GM21526 (cell line): ENCODE results near the gene BEND5.

Experiments
- ATAC-seq: cut with Tn5 transposase; IDR thresholded peaks from one replicate; pipeline ENCODE4 v1.9.1; 2021; ENCODE audit warnings: moderate library complexity; ENCODE audit not compliant: unreplicated experiment, low FRiP score

Gene BEND5

DNA sequence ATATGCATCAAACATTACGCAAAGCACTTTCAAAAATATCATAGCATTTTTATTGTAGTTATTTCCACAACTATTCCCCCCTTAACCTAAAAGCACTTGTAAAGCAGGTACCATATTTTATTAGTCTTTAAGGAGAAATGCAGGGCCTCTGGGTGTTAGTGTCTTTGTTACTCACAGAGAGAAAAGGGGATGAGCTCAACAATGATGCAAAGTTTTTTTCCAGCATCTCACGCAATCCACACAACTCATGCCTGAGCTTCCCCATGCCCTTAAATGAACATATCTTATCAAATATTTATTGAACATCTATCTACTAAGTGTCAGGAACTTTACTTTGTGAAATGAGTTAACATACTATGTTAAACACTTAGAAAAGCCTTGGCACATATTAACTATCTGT is 50.6 kb downstream of the BEND5 start:
- ATAC-seq, result no peak

DNA sequence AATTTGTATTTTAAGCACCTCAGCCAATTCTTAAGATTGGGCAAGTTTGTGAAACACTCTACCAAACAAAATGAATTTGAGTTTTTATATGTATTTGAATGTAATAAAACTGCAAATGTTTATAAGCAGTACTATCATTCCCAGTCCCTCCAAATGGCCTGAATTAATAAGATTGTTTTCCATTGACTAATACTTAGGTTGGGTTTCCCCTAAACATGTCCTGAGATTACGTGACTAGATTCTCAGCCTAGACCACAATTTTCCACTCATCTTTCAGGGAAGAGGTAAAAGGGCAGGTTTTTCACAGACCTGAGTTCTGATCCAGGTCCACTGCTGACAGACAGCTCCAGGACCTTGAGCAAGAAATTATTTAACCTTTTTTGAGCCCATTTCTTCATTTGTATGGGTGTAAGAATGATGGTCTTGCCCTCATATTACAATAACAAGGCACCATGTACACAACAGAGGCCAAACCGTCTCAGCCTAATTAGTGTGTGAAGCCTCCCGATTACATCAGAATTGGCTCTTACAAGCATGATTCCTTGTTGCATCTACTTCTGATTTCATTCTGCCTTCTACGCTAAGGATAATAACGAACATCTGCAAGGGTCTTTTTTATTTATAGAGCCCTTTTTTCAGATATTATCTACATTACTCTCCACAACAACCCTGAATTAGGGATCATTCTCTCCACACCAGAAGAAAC is 51.2 kb downstream of the BEND5 start:
- ATAC-seq, result no peak

DNA sequence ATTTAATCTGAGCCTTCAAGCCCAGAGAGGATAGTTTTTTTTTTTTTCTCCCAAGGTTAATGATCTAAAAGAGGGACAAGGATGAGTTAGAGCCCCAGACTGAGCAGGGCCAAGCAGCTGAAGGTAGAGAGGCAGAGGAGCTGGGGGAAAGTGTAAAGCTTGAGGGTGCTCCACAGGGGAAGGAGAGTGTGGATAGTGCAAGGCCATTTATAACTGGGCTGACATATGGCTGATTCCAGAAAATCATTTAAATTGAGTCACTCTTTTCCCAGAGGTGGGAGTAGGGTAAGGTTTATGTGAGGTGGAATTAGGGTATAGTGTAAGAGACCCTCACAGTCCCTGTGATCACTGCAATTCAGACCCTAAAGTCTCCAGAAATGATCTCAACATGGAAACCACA is 55.8 kb downstream of the BEND5 start:
- no peak for ATAC-seq

DNA sequence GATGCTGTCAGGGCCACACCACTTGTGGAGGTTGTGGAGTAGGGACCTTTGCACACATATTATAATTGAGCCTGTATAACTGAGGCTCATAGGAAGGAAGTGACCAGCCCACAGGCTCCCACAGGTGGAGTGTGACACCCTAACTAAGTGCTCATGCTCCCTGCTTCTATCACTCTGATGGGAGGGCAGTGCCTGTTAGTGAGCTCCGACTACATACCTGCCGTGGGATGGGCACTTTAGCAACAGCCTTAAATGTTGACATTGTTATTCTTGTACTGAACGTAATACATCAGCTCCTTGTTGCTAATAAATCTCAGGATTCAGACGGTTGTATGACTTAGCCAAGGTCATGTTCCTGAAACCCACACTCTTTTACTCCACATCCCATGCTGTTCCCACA is 58.0 kb downstream of the BEND5 start:
- no peak for ATAC-seq

DNA sequence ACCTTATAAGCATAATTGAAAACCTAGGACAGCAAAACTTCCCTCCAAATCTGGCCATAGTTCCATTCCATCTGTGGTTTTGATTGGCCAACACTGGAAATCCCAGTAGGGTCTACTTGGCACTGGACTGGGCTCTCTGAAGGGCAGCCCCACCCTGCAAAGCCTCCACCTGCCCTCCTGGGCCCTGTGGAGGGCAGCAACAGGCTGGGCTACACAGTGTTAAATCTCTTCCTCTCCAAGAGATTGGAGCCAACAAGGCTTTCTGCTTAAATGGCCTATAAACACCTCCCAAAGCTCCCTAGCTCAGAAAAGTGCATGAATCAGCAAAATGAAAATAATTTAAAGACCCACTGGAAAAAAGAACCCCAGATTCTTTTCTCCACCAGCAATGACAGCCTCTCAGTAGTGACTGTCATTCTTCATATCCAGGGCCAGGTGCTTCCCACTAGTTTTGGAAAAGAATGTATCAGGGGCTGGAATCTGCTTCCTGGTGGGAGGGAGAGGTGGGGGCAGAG is 58.5 kb downstream of the BEND5 start:
- ATAC-seq, result no peak

DNA sequence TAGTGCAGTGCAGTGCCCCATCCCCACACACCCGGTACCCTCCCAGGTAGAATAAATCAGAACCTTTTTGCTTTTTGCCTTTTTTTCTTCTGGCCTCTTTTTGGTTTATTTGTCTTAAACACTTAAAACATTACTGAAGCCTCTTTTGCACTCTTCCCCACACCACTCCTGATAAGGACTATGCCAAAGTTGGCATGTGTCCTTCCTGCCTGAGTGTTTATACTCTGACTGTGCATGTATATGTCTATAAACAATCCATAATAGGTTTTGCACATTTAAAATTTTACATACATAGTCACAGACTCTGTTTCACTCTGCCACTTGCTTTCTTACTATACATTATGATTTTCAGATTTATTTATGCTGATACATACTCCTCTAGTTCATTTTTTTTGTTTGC is 59.6 kb downstream of the BEND5 start:
- ATAC-seq, result no peak

DNA sequence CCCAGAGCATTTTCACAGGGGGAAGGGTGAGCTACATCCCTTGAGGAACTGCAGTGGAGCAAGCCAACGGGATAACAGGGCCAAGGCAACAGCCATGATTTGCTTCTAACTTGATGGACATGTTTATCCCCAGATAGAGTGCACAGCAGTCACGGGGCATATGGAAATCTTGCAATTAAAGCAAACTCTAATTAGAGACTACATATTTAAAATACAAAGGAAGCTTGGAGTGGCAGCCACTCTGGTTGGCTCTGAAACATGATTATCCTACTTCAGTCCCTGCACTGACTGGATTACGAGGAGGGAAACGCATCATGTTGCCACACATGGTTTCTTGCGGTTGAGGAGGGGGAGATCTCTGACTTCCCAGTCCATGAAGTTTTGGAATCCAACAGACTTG is 60.8 kb downstream of the BEND5 start:
- no peak for ATAC-seq

DNA sequence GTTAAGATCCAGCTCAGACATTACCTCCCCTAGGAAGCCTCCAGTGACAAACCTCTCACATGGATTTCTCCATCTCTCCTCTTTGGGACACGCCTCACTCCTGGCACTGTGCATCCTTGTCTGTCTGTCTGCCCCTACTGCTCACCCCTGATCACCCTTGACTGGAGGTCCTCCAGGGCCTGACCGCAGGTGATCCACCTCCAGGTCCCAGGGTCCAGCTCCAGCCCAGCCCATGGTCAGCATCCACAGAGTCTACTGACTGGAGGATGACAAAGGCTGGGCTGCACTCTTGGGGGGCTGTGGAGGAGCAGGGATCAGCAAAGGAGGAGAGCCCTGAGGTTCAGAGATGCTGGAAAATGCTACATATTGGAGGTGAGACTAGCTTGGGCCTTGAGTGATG is 65.8 kb downstream of the BEND5 start:
- ATAC-seq, result no peak

DNA sequence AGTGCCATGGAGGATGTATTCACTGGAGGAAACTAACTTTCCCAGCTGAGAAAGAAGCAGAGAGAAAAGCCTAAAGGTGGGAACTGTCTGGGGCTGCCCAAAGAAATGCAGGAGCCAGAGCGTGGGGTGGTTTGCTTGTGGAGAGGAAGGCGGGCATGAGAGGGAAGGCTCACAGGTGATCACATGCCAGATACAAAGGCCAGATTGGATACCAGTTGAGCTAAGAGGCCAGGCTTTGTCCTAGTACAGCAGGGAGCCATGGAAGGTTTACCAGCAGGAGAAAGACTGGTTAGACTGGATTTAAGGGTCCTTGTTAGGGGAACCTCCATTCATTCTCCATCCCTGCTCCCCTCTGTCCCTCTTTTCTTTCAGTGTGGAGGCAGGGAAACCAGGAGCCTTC is 66.4 kb downstream of the BEND5 start:
- no peak for ATAC-seq

DNA sequence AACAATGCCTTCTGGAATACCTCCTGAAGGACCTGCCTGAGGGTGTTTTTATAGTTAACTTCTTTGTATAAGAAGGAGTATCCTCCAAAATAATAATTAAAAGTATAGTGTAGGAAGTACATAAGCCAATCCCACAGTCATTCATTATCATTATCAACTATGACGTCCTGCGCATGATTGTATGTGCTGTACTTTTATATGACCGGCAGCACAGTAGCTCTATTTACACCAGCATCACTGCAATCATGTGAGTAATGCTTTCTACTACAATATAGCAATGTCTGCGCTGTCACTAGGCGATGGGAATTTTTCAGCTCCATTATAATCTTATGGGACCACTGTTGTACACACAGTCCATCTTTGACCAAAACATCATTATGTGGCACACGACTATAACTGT is 72.0 kb downstream of the BEND5 start:
- ATAC-seq, result no peak

DNA sequence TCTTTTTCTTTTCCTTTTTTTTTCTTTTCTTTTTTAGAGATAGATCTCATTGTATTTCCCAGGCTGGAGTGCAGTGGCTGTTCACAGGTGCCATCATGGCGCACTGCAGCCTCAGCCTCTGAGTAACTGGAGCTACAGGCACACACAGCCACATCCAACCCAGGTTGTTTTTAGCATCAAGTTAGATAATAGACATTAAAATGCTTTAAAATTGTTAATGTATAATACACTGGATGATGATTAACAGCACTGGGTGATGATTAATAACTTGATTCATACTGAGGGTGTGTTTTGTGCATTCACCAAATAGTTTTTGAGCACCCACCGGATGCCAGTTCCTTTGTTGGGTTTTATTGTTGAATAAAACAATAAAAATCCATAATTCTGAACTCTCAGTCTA is 75.2 kb downstream of the BEND5 start:
- no peak for ATAC-seq

DNA sequence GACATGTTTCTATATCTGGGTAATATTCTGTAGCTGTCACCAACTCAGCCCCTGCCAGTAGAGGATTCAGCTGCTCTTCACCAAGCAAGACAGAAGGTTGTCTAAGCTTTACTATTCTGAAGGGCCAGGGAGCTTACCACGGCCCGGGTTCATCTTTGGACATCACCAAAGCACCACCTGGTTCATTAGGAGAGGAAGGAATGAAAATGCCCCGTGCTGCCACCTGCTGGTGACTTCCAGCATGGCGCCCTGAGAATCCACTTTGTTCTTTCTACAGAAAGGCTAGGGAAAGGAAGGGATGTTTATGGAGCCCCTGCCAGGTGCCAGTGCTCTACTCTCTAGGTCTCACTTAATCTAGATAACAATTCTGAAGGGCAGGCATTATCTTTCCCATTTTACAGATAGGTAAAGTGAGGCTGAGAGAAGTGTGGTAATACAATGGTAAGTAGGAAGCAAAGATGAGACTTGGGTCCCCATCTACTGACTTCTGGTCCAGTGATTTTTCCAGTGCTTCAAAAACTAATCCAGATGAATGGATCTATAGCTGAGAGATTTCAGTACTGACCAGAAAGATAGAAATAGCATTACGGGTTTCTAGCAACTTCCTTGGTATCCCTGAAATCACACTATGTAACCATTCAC is 79.5 kb downstream of the BEND5 start:
- ATAC-seq, result peak; percentile 77

DNA sequence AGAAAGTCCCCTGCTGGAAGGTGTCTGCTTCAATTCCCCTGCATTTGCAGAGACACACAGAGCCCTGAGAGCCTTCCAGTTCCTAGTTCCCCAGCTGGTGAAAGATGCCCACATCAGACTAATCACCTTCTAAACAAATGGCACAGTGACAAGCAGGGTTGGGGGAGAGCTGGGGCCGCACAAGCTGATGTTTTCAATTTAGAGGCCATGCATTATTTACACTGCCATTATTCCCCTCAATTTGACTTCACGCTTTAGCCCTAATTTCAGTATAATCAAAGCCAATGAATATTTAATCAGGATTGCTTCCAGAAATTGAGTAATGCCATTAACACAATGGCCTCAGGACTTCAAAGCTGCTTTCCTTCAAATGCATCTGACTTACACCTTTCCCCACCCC is 81.5 kb downstream of the BEND5 start:
- no peak for ATAC-seq

DNA sequence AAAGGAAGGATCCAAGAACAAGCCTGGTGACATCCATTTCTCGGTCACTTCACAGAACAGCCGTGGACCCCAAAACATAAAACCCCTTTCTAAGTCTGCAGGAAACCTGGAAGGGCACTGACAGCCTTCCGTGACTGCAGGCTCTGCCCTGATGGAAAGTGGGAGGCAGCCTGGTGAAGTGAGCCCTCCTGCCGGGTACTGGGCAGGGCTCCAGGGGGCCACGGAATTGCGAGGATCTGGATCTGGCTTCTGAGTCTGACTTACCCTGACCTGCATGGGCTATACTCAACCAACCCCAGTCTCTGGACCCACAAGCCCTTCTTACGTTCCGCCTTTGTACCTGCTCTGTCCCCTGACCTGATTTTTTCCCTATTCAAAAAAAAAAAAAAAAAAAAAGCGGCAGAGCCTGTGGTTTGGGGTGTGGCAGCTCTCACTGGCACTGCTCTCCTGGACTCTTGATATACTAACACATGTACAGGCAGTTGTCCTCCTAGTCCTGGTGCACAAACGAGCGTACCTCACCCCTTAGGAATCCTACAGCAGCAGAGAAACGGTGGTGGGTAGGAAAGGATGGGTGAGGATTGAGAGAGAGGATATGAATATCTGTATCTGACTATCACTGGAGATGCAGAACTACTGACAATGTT is 82.9 kb downstream of the BEND5 start:
- ATAC-seq, result no peak

DNA sequence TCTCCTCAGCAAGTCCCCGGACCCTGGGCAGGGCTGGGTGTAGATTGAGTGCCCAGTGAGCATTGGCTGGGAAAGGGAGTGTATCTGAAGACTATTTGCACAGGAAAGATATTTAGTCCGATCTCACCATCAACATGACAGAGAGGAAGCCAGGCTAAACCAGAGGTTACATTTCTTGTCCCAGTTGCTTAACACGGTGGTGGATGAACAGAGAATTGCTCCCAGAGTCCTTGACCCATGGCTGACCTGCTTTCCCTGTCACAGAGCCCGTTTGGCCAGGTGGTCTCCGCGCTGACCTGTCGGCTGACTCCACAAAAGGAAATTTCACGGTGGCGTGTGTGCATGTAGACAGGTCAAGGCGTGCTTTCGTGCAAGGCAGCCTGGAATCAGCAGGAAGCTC is 83.5 kb downstream of the BEND5 start:
- ATAC-seq, result no peak

DNA sequence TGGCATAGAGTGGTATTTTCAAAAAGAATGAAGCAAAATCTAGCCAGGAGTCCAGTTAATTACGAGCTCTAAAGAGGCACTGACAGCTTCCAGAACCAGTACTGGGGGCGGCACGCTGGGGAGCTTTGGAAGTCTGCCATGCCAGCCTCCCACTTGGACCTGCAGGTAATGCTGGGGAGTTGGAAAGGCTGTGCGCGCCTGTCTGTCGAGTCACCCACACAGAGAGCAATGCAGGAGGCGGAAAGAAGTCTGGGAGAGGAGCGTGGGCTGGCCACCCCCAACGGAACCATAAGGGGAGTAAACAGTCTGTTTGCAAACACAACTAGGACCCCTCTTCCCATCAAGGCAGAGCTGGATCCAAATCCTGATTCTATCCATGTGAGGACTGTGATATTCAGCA is 84.5 kb downstream of the BEND5 start:
- ATAC-seq, result no peak

DNA sequence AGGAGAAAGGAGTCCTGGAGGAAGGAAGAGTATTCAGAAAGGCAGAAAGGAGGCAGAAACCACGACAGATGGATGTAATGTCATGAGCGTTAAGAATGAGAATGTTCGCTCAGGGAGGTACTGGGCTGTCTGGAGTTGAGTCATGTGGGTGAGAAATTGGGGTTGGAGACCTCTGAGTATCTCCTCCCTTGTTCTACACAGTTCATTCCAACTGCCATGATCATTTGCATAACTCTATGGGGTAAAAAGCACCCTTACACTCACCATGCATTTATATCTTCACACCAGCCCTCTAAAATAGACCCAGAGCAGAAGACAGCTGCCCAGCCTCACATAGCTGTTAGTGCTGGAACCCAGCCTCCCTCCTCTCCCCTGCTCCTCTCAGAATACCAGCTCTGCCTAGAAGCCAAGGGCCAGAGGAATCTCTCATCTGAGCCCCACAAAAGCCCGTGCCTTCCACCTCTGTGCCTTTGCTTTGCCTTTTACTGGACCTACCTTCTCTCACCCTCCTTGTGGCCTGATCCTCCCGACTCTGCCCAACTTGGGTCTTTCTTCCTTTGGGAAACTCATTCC is 85.2 kb downstream of the BEND5 start:
- no peak for ATAC-seq

DNA sequence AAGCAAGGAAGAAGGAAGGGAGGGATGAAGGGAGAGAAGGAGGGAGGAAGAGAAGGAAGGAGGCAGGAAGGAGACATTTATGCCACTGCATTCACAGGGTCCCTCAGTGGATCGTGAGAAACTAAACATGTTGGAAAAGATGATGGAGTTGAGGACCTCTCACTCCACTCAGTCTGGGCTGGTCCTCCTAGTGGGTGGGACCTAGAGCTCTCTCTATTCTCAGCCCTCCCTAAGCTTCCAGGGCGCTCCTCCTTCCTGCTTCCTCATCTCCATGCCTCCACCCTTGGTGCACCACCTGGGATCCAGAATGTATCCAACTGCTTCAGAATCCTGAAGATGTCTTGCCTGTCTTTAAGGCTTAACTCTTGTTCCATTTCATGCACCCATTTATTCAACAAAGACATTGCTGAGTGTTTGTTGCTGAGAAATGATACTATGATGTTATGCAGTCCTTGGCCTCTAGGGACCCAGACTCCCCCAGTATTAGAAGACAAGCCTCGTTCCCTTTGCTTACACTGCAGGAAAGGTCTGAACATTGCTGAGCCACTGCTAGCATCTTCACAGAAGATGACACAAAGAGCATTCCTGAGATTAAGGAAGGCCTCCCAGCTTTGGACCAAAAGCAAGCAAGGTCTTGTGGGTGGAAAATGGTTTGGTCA is 88.5 kb downstream of the BEND5 start:
- peak; percentile 66 for ATAC-seq

DNA sequence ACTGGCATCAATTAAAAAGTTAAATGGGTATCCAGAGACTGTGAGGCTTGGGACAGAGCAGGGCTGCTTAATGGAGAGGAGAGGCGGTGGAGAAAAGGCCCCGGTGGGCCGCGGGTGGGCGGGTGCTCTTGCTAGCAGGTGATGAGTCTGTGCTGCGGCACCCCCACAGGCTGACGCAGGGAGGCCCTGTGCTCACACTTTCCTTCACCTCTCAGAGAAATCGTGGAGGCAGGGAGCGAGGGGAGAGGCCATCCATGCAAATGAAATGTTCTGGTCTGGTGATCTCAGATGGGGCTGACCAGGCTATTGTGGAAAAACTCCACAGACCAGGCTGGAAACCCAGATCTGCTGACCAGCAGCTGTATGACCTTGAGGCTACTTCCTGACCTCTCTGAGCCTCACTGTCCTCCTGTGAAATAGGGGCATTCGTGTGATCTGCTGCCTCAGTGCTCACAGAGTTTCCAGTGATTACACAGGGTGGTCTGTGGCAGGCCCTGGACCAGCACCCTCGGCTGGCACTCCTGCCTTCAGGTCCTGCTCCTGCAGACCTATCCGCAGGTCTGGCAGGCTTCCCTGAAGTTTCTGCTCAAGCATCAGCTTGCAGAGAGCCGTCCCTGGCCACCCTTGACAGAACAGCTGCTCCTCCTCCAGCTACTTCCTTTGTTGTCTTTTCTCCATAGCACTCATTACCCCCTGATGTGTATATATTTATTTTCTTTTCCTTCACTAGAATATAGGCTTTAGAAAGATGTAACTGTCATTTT is 89.2 kb downstream of the BEND5 start:
- ATAC-seq, result no peak

DNA sequence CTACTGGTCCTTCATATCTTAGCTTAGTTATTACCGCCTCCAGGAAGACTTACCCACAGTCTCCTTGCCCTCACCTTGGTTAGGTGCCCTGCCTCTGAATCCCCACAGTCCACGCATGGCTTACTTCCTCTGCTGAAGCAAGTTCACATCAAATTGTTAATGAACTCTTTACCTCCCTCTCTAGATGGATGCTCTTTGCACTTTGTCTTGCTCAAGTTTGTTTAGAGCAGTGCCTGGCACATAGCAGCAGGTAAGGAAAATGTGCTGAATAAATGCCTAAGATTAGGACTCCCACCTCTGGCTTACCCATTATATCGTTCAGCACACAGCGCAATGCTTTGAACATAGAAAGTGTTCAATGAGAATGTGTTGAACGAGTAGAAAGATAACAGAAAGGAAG is 90.5 kb downstream of the BEND5 start:
- ATAC-seq, result no peak
